Activated T-helper 9 cell treated with anti-CD3 and anti-CD28 coated beads, Interleukin-2, amount 50 U/mL, for 16 hours (primary cell): Measurements from ENCODE around the gene SLC6A6.

Experiments
- DNase-seq: peaks from one replicate; pipeline ENCODE4 v3.0.0-alpha.2; 2020; ENCODE audit warnings: low read depth

The SLC6A6 gene

DNA sequence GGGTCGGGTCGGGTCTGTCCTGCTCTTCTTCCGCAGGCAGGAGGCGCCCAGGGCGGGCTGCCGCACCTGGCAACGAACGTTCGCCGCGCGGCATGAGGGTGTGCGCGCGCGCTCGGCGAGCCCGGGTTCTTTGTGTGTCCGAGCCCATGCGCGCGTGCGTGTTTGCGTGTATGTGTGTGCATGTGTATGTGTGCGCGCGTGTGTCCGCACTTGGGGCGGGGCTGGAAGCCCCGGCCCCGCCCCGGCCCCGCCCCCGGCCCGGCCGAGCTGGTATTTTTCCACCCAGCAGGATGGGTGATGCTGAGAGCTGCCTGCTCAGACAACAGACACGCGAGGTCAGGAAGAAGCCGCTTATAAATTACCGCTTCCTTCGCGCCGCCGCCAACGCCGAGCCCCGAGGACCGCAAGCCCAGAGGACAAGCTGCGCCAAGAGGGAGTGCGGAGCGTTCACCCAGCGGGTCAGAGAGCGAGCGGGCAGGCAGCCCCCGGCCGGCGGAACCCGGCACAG lies at the start of gene SLC6A6:
SLC6A6 (plus strand) TSS at position 303 of the 508 bp plus-strand sequence. CDS start 41,029 bp downstream, outside the sequence.
- peak; percentile 94 for DNase-seq

DNA sequence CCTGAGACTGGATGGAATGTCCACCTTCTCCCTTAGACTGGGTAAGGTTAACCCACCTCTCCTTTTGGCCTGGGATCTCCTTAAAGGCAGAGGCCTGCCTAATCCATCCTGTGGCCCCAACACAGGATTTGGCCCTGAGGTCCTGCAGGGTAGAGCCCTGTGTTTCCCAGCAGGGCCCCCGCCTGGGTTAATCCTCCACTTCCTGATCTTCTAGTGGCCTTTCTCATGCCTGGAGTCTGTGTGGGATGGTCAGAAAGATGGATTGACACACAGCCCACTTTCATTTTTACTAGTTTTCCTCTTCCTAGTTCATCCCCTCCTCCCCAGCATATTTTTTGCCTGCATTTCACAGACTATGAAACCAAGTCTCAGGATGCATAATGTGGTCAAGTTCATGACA lies 48.9 kb upstream of the SLC6A6 start:
- no peak for DNase-seq

DNA sequence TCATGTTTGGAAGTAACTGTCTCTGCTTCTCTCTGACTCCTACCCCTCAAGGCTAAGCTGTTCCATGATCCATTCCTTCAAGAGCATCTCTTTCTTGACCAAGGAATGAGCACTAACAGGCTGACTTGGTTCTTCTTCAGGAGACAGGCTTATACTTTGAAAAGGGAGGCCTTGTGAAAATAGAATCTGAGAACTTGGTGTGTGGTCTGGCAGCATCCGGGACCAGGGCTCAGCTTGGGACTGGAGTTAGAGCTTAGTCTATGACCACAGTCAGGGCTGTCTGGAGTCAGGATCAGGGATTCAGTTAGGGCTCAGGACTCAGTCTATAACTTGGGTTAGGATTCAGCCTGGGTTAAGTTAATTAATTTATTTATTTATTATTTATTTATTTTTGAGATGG lies 44.9 kb upstream of the SLC6A6 start:
- no peak for DNase-seq

DNA sequence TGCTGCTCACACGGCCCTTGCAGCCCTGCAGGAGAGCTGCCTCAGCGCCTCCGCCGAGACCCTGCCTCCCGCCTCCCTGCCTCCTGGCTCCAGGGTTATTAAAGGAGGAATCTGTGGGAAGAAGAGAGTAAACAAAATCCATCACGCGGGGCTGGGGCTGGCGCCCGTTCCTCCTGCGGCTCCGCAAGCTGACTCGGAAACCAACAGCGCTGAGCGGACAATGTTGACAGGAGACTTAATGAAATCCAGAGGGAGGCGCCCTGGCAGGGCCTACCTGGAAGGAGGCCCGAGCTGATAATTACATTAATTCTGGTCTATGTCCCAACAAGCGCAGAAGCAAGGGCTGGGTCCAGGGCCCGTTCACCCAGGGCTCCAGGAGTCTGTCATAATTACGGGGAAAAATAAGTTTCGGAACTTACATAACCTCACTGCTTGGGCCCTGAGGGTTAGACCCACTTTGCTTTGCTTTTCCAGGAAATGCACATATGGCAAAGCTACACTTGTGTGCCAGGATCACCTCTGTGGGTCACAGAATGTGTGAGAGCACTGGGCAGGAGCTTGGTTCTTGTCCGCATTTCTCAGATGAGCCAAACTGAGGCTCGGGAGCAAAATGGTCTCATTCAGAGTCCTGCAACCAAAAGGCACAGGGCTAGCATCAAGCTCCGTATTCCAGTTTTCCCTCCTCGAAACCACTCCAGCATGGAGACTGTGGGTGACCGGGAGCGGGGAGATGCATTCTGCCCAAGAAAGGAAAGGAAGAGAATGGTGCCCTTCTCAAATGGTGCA lies 43.8 kb upstream of the SLC6A6 start:
- DNase-seq = no peak

DNA sequence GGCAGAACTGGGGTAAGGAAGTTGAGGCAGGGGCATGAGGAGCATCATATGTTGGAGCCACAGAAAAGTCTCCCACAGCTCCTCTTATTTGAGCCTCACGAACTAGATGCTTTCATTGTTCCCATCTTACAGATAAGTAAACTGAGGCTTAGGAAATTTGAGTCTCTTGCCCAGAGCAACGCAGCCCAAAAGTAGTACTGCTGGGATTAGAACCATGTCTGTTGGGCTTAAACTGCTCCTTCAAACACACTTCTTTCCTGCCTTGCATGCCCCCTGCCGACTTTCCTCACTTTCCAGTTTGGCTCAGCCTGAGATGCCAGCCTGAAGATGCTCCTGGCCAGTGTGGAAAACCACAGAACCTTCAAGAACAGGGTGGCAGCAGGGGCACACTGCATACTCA lies 43.1 kb upstream of the SLC6A6 start:
- DNase-seq = no peak

DNA sequence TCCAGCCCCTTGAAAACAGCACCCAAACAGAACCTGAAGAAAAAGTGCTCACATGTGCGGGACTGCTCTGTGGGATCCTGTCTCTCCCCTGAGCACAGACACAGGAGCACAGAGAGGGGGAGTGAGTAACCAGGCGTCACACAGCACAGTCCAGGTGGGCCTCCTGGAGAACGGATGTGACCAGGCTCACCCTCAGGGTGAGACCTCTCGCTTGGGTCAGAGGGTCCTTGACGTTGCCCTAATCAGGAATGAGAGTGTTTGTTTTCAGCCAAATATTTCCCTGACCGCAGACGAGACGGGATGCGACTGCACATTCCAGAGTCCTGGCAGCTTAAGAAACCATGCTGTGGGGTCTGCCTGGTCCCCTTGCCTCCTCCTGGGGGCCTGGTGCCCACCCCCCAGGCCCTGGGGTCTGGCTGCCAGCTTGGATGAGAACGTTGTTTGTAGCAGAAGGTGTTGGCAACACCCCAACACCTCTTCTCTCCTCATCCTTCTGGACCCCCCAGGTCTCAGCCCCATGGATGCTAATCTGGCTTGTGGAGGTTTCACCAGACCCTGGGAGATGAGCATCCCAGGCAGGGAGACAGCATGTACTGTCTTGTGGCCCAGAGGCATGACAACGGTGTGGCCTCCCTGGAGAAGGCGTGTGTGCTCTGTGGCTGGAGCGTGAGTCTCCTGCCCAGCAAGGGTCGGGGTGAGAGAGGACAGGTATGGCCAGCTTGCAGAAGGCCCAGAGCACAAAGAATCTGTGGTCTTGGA lies 42.1 kb upstream of the SLC6A6 start:
- DNase-seq = no peak

DNA sequence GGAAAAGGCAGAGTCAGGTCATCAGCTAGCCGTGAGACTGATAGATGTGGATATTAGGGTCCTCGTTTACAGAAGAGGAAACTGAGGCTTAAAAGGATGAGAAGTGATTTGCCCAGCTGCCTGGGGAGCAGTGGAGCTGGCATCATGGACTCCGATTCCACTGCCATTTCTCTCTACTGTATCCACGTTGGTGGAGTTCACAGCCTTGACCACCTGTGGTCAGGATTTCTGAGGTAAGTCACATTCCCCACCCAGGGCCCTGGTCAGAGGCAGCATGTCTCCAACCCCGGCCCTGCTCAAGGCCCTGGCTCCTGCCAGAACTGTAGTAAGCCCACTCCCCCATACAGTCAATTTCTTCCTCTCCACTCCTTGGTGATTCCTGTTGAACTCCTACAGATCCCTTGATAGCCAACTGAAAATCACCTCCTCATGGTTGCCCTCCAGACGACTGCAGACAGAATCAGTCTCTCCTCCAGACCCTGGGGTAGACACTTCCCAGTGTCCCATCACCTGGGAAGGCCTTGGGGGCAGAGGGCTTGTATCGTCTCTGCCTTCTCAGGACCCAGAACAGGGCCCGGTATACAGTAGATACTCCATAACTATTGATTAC lies 41.2 kb upstream of the SLC6A6 start:
- no peak for DNase-seq

DNA sequence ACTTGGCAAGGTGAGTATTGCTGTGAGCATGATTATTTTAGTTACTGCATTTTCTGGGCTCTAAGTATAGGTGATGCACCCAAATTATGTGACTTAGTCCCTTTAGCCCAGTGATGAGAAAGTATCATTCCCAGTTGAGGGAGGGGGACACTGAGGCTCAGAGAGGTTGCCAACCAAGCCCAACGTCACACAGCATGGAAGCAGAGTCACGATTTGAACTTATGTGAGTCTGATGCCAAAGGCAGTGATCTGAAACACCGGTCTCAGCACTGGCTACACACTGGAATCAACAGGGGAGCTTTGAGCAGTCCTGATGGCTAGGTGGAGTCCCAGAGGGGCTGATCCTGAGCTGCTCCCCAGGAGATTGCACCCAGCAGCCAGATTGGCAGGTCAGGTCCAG lies 39.5 kb upstream of the SLC6A6 start:
- no peak for DNase-seq

DNA sequence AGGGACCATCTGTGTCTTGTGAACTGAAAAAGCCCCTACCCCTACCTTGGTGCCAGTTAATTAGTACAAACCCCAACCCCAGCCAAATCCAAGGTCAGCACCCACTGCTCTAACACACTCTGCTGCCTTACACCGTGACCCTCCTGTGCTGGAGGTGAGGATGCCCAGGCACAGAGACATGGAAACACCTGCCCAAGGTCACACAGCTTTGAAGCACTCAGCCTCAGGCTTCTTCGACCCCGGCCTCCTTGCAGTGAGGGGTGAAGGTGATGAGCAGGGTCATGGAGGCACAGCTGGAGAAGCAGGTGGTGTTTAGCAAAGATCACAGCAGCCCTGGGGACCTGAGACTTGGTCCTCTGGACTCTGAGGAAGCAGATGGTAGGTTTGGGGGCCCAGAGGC lies 39.0 kb upstream of the SLC6A6 start:
- DNase-seq = no peak

DNA sequence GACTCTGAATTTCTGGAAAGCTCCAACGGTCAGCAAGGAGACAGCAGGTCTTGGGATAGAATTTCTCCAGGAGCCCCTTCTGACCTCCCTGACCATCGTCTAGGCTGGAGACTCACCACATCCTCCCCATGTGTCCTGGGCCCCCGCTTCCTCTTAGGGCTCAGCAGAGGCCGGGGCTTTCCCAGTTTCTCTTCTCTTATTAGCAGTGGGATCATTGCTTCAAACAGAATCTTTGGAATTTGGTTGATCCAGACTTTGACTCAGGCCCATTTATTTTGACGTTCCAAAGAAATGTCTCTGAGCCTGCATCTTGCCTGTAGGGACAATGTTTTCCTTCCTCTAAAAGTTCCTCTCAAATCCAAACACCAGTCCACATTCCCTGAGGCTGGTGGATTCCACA lies 38.4 kb upstream of the SLC6A6 start:
- no peak for DNase-seq

DNA sequence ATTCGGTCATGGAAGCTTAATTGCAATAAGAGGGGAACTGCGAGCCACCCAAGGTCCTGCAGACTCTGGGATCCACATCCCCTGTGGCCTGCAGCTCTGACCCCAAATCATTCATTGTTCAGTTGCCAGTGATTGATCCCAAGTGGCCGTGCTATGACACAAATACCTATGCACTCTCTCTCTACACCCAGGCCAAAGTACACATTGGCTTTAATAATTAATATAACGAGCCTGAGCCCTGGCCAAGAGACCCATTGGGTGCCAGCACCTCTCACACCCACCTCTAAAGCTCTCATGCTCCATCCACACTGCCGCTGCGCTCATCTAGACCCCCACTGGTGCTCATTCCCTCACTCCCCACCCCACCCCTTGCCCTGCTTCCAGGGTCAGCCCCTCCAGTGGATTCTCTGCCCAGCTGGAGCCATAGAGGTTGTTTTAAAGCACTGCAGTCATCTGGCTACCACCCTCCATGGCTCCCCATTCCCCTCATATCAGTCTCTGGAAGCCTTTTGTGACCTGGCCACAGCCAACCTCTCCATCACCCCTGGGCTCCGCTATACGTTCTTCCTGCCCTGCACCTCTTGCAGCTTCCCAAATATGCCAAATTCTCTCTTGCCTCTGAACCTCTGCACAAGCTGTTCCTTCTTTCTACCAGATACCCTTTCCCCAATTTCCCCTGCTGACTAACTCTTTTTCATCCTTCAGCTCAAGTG lies 37.7 kb upstream of the SLC6A6 start:
- DNase-seq = no peak

DNA sequence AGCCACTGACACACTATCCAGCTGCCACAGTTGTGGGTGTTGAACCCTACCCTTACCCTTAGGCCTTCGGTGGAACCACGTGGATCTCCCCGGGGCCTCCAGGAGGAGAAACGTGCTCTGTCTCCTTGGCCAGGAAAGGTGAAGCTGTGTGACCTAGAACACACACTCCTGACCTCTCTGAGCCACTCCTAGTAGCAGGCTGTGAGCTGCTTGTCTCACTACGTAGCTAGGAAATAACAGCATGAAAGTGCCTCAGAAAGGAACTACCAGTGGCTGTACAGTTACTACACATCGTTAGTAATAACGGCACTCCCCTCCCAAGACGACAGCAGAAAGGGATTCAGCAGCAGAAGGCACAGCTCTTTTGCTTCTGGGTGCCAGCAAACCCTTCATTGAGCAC lies 36.2 kb upstream of the SLC6A6 start:
- DNase-seq = no peak

DNA sequence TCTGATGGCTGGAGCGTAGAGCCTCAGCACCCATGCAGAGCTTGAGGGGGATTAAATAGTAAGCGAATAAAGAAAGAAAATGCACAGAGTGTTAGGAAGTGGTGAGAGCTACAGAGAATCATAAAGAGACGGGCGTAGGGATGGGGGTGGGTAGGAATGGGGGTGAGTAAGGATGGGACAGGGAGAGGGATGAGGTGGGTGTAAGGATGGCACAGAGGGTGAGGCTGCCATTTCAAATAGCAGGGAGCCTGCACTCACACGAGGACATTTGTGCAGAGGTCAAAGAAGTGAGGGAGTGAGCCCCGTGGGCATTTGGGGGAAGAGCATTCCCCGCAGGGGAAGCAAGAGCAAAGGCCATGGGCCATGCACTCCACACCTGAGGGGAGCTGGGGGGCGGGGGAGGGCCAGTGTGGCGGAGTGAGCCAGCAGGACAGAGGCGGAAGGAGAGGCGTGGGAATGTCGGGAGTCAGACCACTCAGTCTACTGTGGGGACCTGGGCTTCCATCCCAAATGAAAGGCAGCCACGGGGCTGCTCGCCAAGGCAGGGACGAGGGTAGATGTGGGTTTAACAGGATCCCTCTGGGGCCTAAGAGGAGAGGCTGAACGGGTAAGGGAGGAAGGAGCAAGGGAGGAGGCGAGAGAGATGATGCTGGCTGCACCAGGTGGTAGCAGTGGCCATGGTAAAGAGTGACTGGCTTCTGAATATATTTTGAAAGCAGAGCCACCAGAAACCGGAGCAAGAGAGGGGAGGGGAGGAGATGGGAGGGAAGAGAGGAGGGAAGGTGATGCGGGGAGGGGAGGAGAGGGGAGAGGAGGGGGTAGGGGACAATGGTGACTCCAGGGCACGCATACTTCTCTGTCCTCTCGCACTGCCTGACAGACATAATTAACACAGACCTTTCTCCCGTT lies 35.2 kb upstream of the SLC6A6 start:
- DNase-seq = no peak

DNA sequence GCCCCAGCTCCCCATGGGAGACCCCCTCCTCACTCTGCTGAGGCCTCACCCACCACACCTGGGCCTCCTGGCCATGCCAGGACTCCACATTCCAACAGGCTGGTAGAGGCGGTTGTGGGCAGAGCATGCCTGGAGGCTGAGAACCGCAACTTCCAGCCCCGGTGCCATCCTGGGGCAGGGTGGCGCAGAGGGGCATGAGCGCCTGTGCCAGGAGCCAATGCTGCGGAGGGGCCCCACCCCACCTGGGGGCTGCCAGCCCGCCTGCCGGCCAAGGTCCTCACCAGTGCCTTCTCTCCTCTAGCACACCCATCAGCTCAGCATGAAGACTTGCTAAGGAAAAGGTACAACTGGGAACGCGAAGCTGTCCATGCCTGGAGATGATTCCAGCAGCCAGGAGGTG lies 34.3 kb upstream of the SLC6A6 start:
- no peak for DNase-seq

DNA sequence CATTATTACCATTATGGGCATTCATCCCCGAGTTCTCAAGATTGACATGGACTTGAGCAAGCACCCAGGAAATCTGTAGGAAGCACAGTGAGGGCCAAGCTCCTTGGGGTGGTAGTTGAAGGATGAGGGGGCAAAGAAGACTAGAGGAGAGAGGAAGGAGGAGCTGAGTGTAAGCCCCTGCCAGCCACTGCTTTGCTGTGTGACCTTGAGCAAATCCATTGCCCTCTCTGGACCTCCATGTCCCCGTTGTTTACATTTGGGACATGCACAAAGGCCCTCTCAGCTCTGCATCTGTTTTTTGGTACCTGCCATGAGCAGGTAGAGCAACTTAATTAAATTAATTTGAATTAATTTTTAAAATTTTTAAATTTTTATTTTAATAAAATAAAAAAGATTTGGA lies 33.5 kb upstream of the SLC6A6 start:
- DNase-seq = no peak

DNA sequence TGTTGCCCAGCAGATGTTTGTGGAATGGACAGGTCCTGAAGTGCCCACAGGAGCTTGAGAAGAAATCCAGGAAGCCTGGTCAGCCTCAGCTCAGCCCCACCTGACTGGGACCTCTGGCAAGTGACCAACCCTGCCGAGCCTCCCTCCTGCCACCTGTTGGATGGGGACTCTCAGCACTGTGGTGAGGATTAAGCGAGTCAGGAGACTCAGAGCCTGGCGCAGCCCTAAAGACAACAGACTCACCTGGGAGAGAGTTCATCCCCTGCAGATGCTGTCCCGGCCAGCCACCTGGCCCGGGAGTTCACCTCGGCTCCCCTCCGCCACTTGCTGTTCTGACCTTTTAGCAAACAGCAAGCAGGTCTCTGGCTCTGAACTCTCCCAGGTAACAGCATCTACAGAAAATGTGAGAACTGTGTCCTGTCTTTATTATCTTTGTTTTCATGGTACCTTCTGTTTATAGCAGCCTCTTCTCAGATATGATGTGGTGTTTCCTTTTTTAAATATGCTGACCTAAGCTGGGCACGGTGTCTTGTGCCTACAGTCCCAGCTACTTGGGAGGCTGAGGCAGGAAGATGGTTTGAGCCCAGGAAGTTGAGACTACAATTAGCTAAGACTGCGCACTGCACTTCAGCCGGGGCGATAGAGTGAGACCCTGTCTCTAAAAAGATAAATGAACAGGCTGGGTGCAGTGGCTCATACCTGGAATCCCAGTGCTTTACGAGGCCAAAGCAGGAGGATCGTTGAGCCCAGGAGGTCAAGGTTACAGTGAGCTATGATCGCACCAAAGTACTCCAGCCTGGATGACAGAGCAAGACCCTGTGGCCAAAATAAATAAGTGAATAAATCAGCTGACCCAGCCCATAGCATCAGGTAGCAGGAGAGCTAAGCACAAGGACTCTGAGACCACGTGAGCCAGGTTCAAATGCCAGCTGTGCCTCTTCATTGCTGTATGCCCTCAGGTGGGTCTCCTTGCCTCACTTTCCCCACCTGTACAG lies 32.4 kb upstream of the SLC6A6 start:
- no peak for DNase-seq

DNA sequence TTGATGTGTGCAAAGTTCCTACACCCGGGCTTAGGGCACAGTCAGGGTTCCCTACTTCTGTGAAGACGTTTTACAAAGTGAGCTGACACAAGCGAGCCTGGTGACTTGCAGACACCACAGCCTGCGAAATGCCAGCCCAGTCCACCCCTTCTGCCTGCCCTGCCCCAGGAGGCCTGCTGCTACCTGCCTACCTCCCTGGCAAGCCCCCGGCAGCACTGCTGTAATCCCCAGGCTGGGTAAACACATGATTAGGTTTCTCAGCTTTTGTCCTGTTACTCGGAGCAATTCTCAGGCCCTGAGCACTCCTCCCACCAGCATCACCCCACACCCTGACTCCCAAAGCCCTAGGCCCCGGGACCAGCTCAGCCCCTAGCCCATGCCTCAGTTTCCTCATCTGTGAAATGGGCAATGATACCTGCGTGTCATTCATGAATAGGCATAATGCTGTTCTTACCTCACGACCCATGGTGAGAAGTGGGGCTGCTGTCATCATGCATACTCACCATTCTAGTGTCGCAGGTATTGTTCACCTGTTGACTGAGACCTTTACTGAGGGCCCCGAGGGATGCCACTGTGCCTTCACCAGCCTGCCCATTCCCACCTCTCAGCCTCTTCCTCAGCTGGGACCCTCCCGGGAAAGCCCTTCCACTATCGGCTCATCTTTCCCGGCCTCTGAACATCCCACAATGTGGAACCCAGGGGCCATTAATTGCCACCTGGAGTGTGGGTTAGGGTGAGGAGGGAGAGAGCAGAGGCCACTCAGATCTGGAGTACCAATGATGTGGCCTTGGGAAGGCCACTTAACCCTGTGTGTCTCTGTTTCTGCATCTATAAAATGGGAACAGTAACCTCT lies 31.5 kb upstream of the SLC6A6 start:
- DNase-seq = no peak

DNA sequence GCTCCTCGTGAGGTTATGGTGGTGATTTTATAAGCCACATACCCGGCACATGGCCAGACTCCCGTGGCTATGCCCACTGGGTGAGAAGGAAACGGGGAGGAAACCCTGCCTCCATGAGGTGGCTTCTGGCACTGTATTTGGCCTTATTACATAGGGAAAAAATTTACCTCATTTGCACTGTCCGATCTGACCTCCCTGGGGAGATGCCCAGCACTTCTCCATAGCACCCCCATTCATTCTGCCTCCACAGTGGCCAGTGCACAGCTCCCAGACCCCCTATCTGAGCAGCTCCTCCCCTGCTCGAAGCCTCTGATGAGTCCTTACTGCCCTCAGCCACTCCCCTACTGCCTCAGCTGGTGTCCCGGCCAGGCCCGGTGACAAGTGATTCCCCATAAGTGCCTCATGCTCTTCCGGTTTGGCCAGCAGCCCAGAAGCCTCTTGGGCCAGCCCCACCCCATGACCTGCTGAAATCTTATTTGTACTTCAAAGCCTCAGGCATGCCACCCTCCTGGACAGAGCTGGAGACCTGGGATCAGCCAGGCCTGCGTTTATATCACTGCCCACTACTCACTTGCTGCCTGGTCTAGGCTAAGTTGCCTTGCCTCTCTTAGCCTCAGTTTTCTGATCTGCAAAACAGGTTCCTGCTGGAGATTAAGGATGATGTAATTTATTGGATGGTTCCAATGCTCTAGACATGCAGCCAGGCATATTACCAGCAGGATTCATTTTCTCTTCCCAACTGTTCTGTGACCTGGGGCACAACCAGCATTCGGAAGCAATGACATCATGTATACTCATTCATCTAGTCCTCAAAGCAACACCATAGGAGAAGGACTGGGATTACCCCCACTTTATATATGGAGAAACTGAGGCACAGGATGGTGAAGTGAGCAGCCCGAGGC lies 30.6 kb upstream of the SLC6A6 start:
- no peak for DNase-seq
